Measurements from ENCODE around the gene TMEM263. TPM values are rescaled to one million over a fixed set of nuclear protein-coding genes. Genes with fewer than 3 reads are reported as not detected.

The TMEM263 gene
- total and polyA plus RNA-seq, 2 of the 13 experiments (the other 11 are each of a cell fraction or from before 2014, with no cell fraction given), result 25.9 to 58.6 TPM

GRCh38 chr12:106955377-106956047 lies at the start of gene TMEM263 (continued):
- TF ChIP-seq ZNF12 (CRISPR knock-in tag; IDR thresholded peaks at IDR 0.05) (no peak), ZNF225 (CRISPR knock-in tag; IDR thresholded peaks at IDR 0.05) (no peak; the same call in 1 of the 2 replicates), THAP9 (CRISPR knock-in tag; IDR thresholded peaks at IDR 0.05; ENCODE audit: borderline replicate concordance) (peak; percentile 61; the same call in 1 of the 2 replicates), SATB2 (CRISPR knock-in tag; IDR thresholded peaks at IDR 0.05) (0 out of 2 replicates have a peak, but pooled peaks have one; percentile 51), DDIT3 (CRISPR knock-in tag; IDR thresholded peaks at IDR 0.05) (no peak), SIN3B (IDR thresholded peaks at IDR 0.05; ENCODE audit: low read length) (no peak), ZNF850 (CRISPR knock-in tag; conservative IDR thresholded peaks at IDR 0.05) (peak; percentile 83; the same call in 1 of the 2 replicates), ZNF468 (CRISPR knock-in tag; IDR thresholded peaks at IDR 0.05) (no peak), ZNF530 (CRISPR knock-in tag; IDR thresholded peaks at IDR 0.05; ENCODE audit: low read depth) (0 out of 2 replicates have a peak, but pooled peaks have one; percentile 19), FOXA3 (CRISPR knock-in tag; IDR thresholded peaks at IDR 0.05) (0 out of 2 replicates have a peak, but pooled peaks have one; percentile 26), SNAI1 (CRISPR knock-in tag; IDR thresholded peaks at IDR 0.05; ENCODE audit: borderline replicate concordance) (no peak), ZNF292 (CRISPR knock-in tag; IDR thresholded peaks at IDR 0.05; ENCODE audit: borderline replicate concordance, low read depth) (no peak; the same call in 1 of the 2 replicates), ZNF564 (CRISPR knock-in tag; IDR thresholded peaks at IDR 0.05) (no peak), ZBTB25 (CRISPR knock-in tag; IDR thresholded peaks at IDR 0.05) (peak; percentile 25; the same call in 1 of the 2 replicates), SMAD9 (CRISPR knock-in tag; IDR thresholded peaks at IDR 0.05) (no peak), ERF (CRISPR knock-in tag; IDR thresholded peaks at IDR 0.05) (no peak)
- TF ChIP-seq, protein P1, sequence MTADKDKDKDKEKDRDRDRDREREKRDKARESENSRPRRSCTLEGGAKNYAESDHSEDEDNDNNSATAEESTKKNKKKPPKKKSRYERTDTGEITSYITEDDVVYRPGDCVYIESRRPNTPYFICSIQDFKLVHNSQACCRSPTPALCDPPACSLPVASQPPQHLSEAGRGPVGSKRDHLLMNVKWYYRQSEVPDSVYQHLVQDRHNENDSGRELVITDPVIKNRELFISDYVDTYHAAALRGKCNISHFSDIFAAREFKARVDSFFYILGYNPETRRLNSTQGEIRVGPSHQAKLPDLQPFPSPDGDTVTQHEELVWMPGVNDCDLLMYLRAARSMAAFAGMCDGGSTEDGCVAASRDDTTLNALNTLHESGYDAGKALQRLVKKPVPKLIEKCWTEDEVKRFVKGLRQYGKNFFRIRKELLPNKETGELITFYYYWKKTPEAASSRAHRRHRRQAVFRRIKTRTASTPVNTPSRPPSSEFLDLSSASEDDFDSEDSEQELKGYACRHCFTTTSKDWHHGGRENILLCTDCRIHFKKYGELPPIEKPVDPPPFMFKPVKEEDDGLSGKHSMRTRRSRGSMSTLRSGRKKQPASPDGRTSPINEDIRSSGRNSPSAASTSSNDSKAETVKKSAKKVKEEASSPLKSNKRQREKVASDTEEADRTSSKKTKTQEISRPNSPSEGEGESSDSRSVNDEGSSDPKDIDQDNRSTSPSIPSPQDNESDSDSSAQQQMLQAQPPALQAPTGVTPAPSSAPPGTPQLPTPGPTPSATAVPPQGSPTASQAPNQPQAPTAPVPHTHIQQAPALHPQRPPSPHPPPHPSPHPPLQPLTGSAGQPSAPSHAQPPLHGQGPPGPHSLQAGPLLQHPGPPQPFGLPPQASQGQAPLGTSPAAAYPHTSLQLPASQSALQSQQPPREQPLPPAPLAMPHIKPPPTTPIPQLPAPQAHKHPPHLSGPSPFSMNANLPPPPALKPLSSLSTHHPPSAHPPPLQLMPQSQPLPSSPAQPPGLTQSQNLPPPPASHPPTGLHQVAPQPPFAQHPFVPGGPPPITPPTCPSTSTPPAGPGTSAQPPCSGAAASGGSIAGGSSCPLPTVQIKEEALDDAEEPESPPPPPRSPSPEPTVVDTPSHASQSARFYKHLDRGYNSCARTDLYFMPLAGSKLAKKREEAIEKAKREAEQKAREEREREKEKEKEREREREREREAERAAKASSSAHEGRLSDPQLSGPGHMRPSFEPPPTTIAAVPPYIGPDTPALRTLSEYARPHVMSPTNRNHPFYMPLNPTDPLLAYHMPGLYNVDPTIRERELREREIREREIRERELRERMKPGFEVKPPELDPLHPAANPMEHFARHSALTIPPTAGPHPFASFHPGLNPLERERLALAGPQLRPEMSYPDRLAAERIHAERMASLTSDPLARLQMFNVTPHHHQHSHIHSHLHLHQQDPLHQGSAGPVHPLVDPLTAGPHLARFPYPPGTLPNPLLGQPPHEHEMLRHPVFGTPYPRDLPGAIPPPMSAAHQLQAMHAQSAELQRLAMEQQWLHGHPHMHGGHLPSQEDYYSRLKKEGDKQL (CRISPR knock-in tag; IDR thresholded peaks at IDR 0.05; ENCODE audit: low read depth), result no peak
